ENCODE measurements around the gene URM1.

Gene URM1

GRCh38 chr9:128370752-128371629, at the start of gene URM1:
URM1 (plus strand) TSS chr9:128371374; CDS start chr9:128371381, 7 bp downstream.
- no peaks in the 10 kb centered on the region for H3K9me2 ChIP-seq (replicated peaks; ENCODE audit: low read depth, low read length)
- TF ChIP-seq CTCF (conservative IDR thresholded peaks at IDR 0.05; ENCODE audit: low read length) (peak; percentile 25; the same call in 1 of the 2 replicates), EZH2phosphoT487 (IDR thresholded peaks at IDR 0.05; ENCODE audit: borderline replicate concordance) (no peak)
- peaks cover 14% of the 10 kb centered on the region for H3K4me1 ChIP-seq (ENCODE audit: insufficient read depth, low read length, poor library complexity, severe bottlenecking)
- H2AFZ ChIP-seq (ENCODE audit: low read length) = peak within 1 kb of the TSS; percentile 92
- H3K79me2 ChIP-seq (ENCODE audit: insufficient read depth, low read length) = peaks cover 46% of the 10 kb centered on the region
- H3K9me3 ChIP-seq (ENCODE audit: insufficient read depth, low read depth, low read length) = no peaks in the 10 kb centered on the region
- peak within 1 kb of the TSS; percentile 88 for H3K4me2 ChIP-seq (ENCODE audit: low read depth, low read length, poor library complexity, severe bottlenecking)
- no peaks in the 10 kb centered on the region for H4K20me1 ChIP-seq (ENCODE audit: insufficient read depth, low read length, poor library complexity, severe bottlenecking)
- H3F3A ChIP-seq (ENCODE audit: low read depth) = no peaks in the 10 kb centered on the region
- no peaks in the 10 kb centered on the region for H3K27me3 ChIP-seq (ENCODE audit: insufficient read depth, low read length, poor library complexity, severe bottlenecking)
- peak within 1 kb of the TSS; percentile 81 for H3K9ac ChIP-seq (ENCODE audit: low read depth, low read length, poor library complexity, severe bottlenecking)
- H3K4me3 ChIP-seq (ENCODE audit: low read length, poor library complexity, severe bottlenecking) = peak within 1 kb of the TSS; percentile 90
- H3K36me3 ChIP-seq (ENCODE audit: insufficient read depth, low read length) = no peaks in the 10 kb centered on the region

- Histone ChIP-seq H3K79me2 (ENCODE audit: insufficient read depth, low read length) (peaks cover 38% of the 10 kb centered on the region), H2AFZ (ENCODE audit: low read length) (peak overlapping the region; percentile 96), H3K27me3 (ENCODE audit: insufficient read depth, low read length, poor library complexity, severe bottlenecking) (no peaks in the 10 kb centered on the region), H3K9me2 (replicated peaks; ENCODE audit: low read depth, low read length) (no peaks in the 10 kb centered on the region), H3K9ac (ENCODE audit: low read depth, low read length, poor library complexity, severe bottlenecking) (peak overlapping the region; percentile 86), H3K4me3 (ENCODE audit: low read length, poor library complexity, severe bottlenecking) (peak overlapping the region; percentile 95), H4K20me1 (ENCODE audit: insufficient read depth, low read length, poor library complexity, severe bottlenecking) (peaks cover 7% of the 10 kb centered on the region), H3K36me3 (ENCODE audit: insufficient read depth, low read length) (peaks cover 5% of the 10 kb centered on the region; the same call in 1 of the 2 replicates), H3F3A (ENCODE audit: low read depth) (no peaks in the 10 kb centered on the region), H3K4me2 (ENCODE audit: low read depth, low read length, poor library complexity, severe bottlenecking) (peak overlapping the region; percentile 76), H3K4me1 (ENCODE audit: insufficient read depth, low read length, poor library complexity, severe bottlenecking) (peaks cover 8% of the 10 kb centered on the region), H3K9me3 (ENCODE audit: insufficient read depth, low read depth, low read length) (no peaks in the 10 kb centered on the region)
- TF ChIP-seq CTCF (conservative IDR thresholded peaks at IDR 0.05; ENCODE audit: low read length) = no peak
- no peak for TF ChIP-seq EZH2phosphoT487 (IDR thresholded peaks at IDR 0.05; ENCODE audit: borderline replicate concordance)
These were observed 49.2 kb upstream of the URM1 start for GRCh38 chr9:128321879-128322403.

GRCh38 chr9:128322404-128323211, 48.6 kb upstream of the URM1 start, which contains the start of the genes COQ4 and TRUB2:
COQ4 (plus strand) TSS chr9:128322839; CDS start chr9:128322859, 20 bp downstream.
TRUB2 (minus strand) TSS chr9:128322447; CDS start chr9:128322408, 39 bp downstream.
- no peaks in the 10 kb centered on the region; the same call in 1 of the 2 replicates for H3K36me3 ChIP-seq (ENCODE audit: insufficient read depth, low read length)
- peaks cover 8% of the 10 kb centered on the region for H3K4me1 ChIP-seq (ENCODE audit: insufficient read depth, low read length, poor library complexity, severe bottlenecking)
- H3K9ac ChIP-seq (ENCODE audit: low read depth, low read length, poor library complexity, severe bottlenecking) = peak within 1 kb of the TSS; percentile 86
- H3K4me3 ChIP-seq (ENCODE audit: low read length, poor library complexity, severe bottlenecking) = peak within 1 kb of the TSS; percentile 95
- TF ChIP-seq CTCF (conservative IDR thresholded peaks at IDR 0.05; ENCODE audit: low read length) (no peak), EZH2phosphoT487 (IDR thresholded peaks at IDR 0.05; ENCODE audit: borderline replicate concordance) (no peak)
- no peaks in the 10 kb centered on the region for H3K27me3 ChIP-seq (ENCODE audit: insufficient read depth, low read length, poor library complexity, severe bottlenecking)
- peak within 1 kb of the TSS; percentile 96 for H2AFZ ChIP-seq (ENCODE audit: low read length)
- peaks cover 7% of the 10 kb centered on the region for H4K20me1 ChIP-seq (ENCODE audit: insufficient read depth, low read length, poor library complexity, severe bottlenecking)
- no peaks in the 10 kb centered on the region for H3F3A ChIP-seq (ENCODE audit: low read depth)
- H3K4me2 ChIP-seq (ENCODE audit: low read depth, low read length, poor library complexity, severe bottlenecking) = peak within 1 kb of the TSS; percentile 93
- H3K79me2 ChIP-seq (ENCODE audit: insufficient read depth, low read length) = peaks cover 38% of the 10 kb centered on the region
- no peaks in the 10 kb centered on the region for H3K9me2 ChIP-seq (replicated peaks; ENCODE audit: low read depth, low read length)
- H3K9me3 ChIP-seq (ENCODE audit: insufficient read depth, low read depth, low read length) = no peaks in the 10 kb centered on the region

Data from Loucy (cell line).